A549 (cell line): ENCODE results near the gene KANK2. TPM values are rescaled to one million over a fixed set of nuclear protein-coding genes. Genes with fewer than 3 reads are reported as not detected.

ENCODE experiments used
- ATAC-seq, 2 experiments: fragments of 200-7000 bp in 1 of 2; fragments of >200 bp in 1 of 2; cut with Nextera tagmentation in 1 of 2; cut with Tn5 transposase in 1 of 2; 3 replicates each; pipeline versions ENCODE4 v1.8.0 to v1.9.1; 2018 to 2020; ENCODE audit warnings: mild to moderate bottlenecking in 1 of 2, moderate library complexity in 1 of 2
- CTCF ChIA-PET: fragments of 300-600 bp; sonication (Branson Sonifier 250); formaldehyde crosslinking; extraction: SDS; loops from one replicate; lab custom pipeline; 2021; ENCODE audit warnings: antibody characterized with exemption, inconsistent platforms; lab: Yijun Ruan, JAX
- POLR2A ChIA-PET: fragments of 350-600 bp; formaldehyde crosslinking; extraction: SDS; loops from one replicate; lab custom pipeline; 2021; ENCODE audit warnings: antibody characterized with exemption, inconsistent platforms; lab: Yijun Ruan, JAX
- DNase-seq, 2 experiments: peaks; one replicate each; pipeline versions ENCODE4 v3.0.0 to v3.0.0-alpha.2; 2011 to 2016; ENCODE audit warnings: low read depth in 1 of 2, low spot score in 1 of 2
- FAIRE-seq: peaks from 2 replicates; lab custom pipeline; 2011; peaks lifted over from hg19 to GRCh38; lab: Jason Lieb, UNC
- H3K27ac ChIP-seq, 2 experiments: fragments of >200 bp; sonication (Bioruptor Twin); formaldehyde crosslinking; 3 replicates each; pipeline ENCODE4 v1.5.1; 2016 to 2017
- H3K4me1 ChIP-seq: fragments of >200 bp; sonication (Bioruptor Twin); formaldehyde crosslinking; 3 replicates; pipeline ENCODE4 v1.6.1; 2016
- H3K4me2 ChIP-seq: fragments of >200 bp; sonication (Bioruptor Twin); formaldehyde crosslinking; 3 replicates; pipeline ENCODE4 v1.6.1; 2016
- H3K4me3 ChIP-seq: fragments of >200 bp; sonication (Bioruptor Twin); formaldehyde crosslinking; 3 replicates; pipeline ENCODE4 v1.5.1; 2016
- H3K9me3 ChIP-seq: fragments of >200 bp; sonication (Bioruptor Twin); formaldehyde crosslinking; 3 replicates; pipeline ENCODE4 v1.6.1; 2016
- CBX2 ChIP-seq: fragments of 200-600 bp; sonication (generic); IDR thresholded peaks from 2 replicates; pipeline ENCODE4 v1.6.1; 2016; ENCODE audit warnings: low read depth, mild to moderate bottlenecking, borderline replicate concordance
- CBX8 ChIP-seq: fragments of 200-600 bp; sonication (generic); IDR thresholded peaks from 2 replicates; pipeline ENCODE4 v1.6.1; 2016
- CEBPB ChIP-seq, 2 experiments: fragments of >200 bp in 1 of 2; sonication (Bioruptor Twin) in 1 of 2; formaldehyde crosslinking in 1 of 2; IDR thresholded peaks; 2 replicates each; pipeline ENCODE4 v1.6.1; 2012 to 2016
- E2F6 ChIP-seq: IDR thresholded peaks from 2 replicates; pipeline ENCODE4 v1.6.1; 2012; ENCODE audit warnings: low read depth, borderline replicate concordance
- EHMT2 ChIP-seq: fragments of 200-600 bp; sonication (generic); IDR thresholded peaks from 2 replicates; pipeline ENCODE4 v1.6.1; 2016; ENCODE audit warnings: antibody characterized with exemption, low read depth, mild to moderate bottlenecking, moderate library complexity
- EP300 ChIP-seq, 2 experiments: fragments of >200 bp; sonication (Bioruptor Twin); formaldehyde crosslinking; IDR thresholded peaks; 2 replicates in 1 of 2; 3 replicates in 1 of 2; pipeline ENCODE4 v1.6.1; 2016 to 2017
- FOSB ChIP-seq: fragments of 250-450 bp; sonication (Bioruptor Pico); IDR thresholded peaks from 2 replicates; pipeline ENCODE4 v1.5.0; 2020; ENCODE audit warnings: mild to moderate bottlenecking, moderate library complexity
- FOSL2 ChIP-seq, 2 experiments: fragments of 450-650 bp in 1 of 2; fragments of >200 bp in 1 of 2; sonication (Bioruptor Twin) in 1 of 2; formaldehyde crosslinking; IDR thresholded peaks; 2 replicates each; pipeline versions ENCODE4 v1.5.0 to v1.6.1; 2016 to 2020; ENCODE audit warnings: mild to moderate bottlenecking in 1 of 2, moderate library complexity in 1 of 2
- HDAC2 ChIP-seq: fragments of 200-600 bp; sonication (generic); IDR thresholded peaks from 2 replicates; pipeline ENCODE4 v1.6.1; 2016
- HEYL ChIP-seq: fragments of 250-450 bp; sonication (Bioruptor Pico); IDR thresholded peaks from 2 replicates; pipeline ENCODE4 v1.8.0; 2021; ENCODE audit warnings: mild to moderate bottlenecking, moderate library complexity
- HOXB5 ChIP-seq: fragments of 250-450 bp; sonication (Bioruptor Pico); IDR thresholded peaks from 2 replicates; pipeline ENCODE4 v1.5.0; 2020; ENCODE audit warnings: mild to moderate bottlenecking, moderate library complexity
- MAFK ChIP-seq: fragments of 450-650 bp; IDR thresholded peaks from 2 replicates; pipeline ENCODE4 v1.6.1; 2014; ENCODE audit not compliant: partially characterized antibody
- MYC ChIP-seq: IDR thresholded peaks from 2 replicates; pipeline ENCODE4 v1.6.1; 2012; ENCODE audit warnings: mild to moderate bottlenecking, inconsistent platforms, low read length, improper control_type of control experiment, borderline replicate concordance
- NFE2L2 ChIP-seq: fragments of 150-350 bp; conservative IDR thresholded peaks from 2 replicates; pipeline ENCODE4 v1.6.1; 2014; ENCODE audit warnings: low read length
- PHF8 ChIP-seq: fragments of 200-600 bp; sonication (generic); IDR thresholded peaks from 2 replicates; pipeline ENCODE4 v1.6.1; 2016; ENCODE audit warnings: low read depth, mild to moderate bottlenecking, antibody characterized with exemption, moderate library complexity, borderline replicate concordance
- RARB ChIP-seq: fragments of 250-450 bp; sonication (Bioruptor Pico); IDR thresholded peaks from 2 replicates; pipeline ENCODE4 v1.8.0; 2021; ENCODE audit warnings: mild to moderate bottlenecking, moderate library complexity
- RCOR1 ChIP-seq: fragments of 150-350 bp; IDR thresholded peaks from 2 replicates; pipeline ENCODE4 v1.6.1; 2014; ENCODE audit warnings: antibody characterized with exemption, low read length, low read depth
- SMC3 ChIP-seq: fragments of >200 bp; sonication (Bioruptor Twin); formaldehyde crosslinking; IDR thresholded peaks from 3 replicates; pipeline ENCODE4 v1.6.1; 2018; ENCODE audit warnings: inconsistent platforms
- USF2 ChIP-seq: fragments of 450-650 bp; IDR thresholded peaks from 2 replicates; pipeline ENCODE4 v1.6.1; 2014; ENCODE audit warnings: antibody characterized with exemption
- ZC3H11A ChIP-seq: fragments of 450-650 bp; IDR thresholded peaks from 2 replicates; pipeline ENCODE4 v1.6.1; 2014; ENCODE audit warnings: antibody characterized with exemption, mild to moderate bottlenecking
- ZFP36 ChIP-seq: fragments of 450-650 bp; IDR thresholded peaks from 2 replicates; pipeline ENCODE4 v1.6.1; 2014; ENCODE audit warnings: borderline replicate concordance; ENCODE audit not compliant: partially characterized antibody
- ZNF302 ChIP-seq: fragments of 250-450 bp; sonication (Bioruptor Pico); IDR thresholded peaks from 2 replicates; pipeline ENCODE4 v1.9.0; 2021; ENCODE audit warnings: inconsistent platforms, mild to moderate bottlenecking, moderate library complexity
- WGBS: methylation state at CpG from one replicate; pipeline ENCODE4 v1.1.6; 2017; ENCODE audit errors: missing lambda C conversion rate; 5-methylcytosine and 5-hydroxymethylcytosine counted together
- polyA plus RNA-seq, 4 experiments: library from polyadenylated mRNA; depleted of rRNA in 3 of 4; stranded (reverse); fragments of >200 nt; fragmentation: RNase III in 1 of 4; extraction: RNeasy Plus Mini Kit Qiagen cat#74134 plus additional on column Dnase treatment in 1 of 4; gene quantifications; 2 replicates in 3 of 4; 3 replicates in 1 of 4; pipeline ENCODE4 v1.2.3, GENCODE V29; 2011 to 2017
- TF ChIP-seq, protein P1 (sequence below): fragments of 250-450 bp; sonication (Bioruptor Pico); IDR thresholded peaks from 2 replicates; pipeline ENCODE4 v1.5.0; 2020; ENCODE audit warnings: low read depth, mild to moderate bottlenecking, moderate library complexity
- TF ChIP-seq, protein P2 (sequence below): fragments of 150-350 bp; IDR thresholded peaks from 2 replicates; pipeline ENCODE4 v1.6.1; 2014; ENCODE audit warnings: low read depth, mild to moderate bottlenecking, low read length
- TF ChIP-seq, protein P3 (sequence below): fragments of >200 bp; sonication (Bioruptor Twin); formaldehyde crosslinking; IDR thresholded peaks from 2 replicates; pipeline ENCODE4 v1.6.1; 2016
- TF ChIP-seq, protein P4 (sequence below): fragments of 200-600 bp; sonication (generic); IDR thresholded peaks from 2 replicates; pipeline ENCODE4 v1.6.1; 2016; ENCODE audit warnings: antibody characterized with exemption, mild to moderate bottlenecking, moderate library complexity
- TF ChIP-seq, protein P5 (sequence below): fragments of >200 bp; sonication (Bioruptor Twin); formaldehyde crosslinking; IDR thresholded peaks from 3 replicates; pipeline ENCODE4 v1.6.1; 2016

The KANK2 gene
- polyA plus RNA-seq, 2 of the 4 experiments (the other 2 are of a cell fraction): 20.5 to 68.0 TPM

- CTCF ChIA-PET: interaction anchor here (0.7 to 1.9 kb wide), 2 partner anchors 246 to 260 kb away, joined by 5 to 7 read pairs; no protein-coding TSS in a partner anchor
- H3K4me3 ChIP-seq: no peak overlapping the region
- H3K4me2 ChIP-seq: no peak overlapping the region
- POLR2A ChIA-PET: no interaction called here
- no peaks in the 10 kb centered on the region for H3K9me3 ChIP-seq
- no peak for ATAC-seq
- no peaks in the 10 kb centered on the region for H3K4me1 ChIP-seq
- H3K27ac ChIP-seq: no peak overlapping the region
- FAIRE-seq: no peak
- TF ChIP-seq ZFP36 (no peak), FOSB (CRISPR knock-in tag) (no peak), MAFK (no peak), FOSL2 (IDR thresholded peaks at IDR 0.05) (no peak), FOSL2 (CRISPR knock-in tag; IDR thresholded peaks at IDR 0.05) (no peak), EP300 (IDR thresholded peaks at IDR 0.05) (no peak), MYC (no peak), EHMT2 (no peak), USF2 (no peak), CBX2 (no peak), RCOR1 (no peak)
- TF ChIP-seq, protein P1, sequence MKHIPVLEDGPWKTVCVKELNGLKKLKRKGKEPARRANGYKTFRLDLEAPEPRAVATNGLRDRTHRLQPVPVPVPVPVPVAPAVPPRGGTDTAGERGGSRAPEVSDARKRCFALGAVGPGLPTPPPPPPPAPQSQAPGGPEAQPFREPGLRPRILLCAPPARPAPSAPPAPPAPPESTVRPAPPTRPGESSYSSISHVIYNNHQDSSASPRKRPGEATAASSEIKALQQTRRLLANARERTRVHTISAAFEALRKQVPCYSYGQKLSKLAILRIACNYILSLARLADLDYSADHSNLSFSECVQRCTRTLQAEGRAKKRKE (CRISPR knock-in tag): no peak
- TF ChIP-seq, protein P2, sequence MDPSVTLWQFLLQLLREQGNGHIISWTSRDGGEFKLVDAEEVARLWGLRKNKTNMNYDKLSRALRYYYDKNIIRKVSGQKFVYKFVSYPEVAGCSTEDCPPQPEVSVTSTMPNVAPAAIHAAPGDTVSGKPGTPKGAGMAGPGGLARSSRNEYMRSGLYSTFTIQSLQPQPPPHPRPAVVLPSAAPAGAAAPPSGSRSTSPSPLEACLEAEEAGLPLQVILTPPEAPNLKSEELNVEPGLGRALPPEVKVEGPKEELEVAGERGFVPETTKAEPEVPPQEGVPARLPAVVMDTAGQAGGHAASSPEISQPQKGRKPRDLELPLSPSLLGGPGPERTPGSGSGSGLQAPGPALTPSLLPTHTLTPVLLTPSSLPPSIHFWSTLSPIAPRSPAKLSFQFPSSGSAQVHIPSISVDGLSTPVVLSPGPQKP: no peak
- DNase-seq: no peak
- WGBS: 87% methylated on average over 27 of the region's 31 CpGs
Measured at GRCh38 chr19:11236324-11237301, 39.3 kb upstream of the KANK2 start.

GRCh38 chr19:11234486-11235075 lies 37.2 kb upstream of the KANK2 start:
- Histone ChIP-seq H3K9me3 (no peaks in the 10 kb centered on the region), H3K4me2 (no peak overlapping the region), H3K4me3 (no peak overlapping the region), H3K4me1 (no peaks in the 10 kb centered on the region), H3K27ac (no peak overlapping the region)
- POLR2A ChIA-PET: no interaction called here
- 74% methylated on average over 5 of the region's 5 CpGs for WGBS
- DNase-seq: no peak
- ATAC-seq: no peak
- CTCF ChIA-PET: interaction anchor here (1.1 kb wide), 1 partner anchor 9 kb away, joined by 4 read pairs; no protein-coding TSS in a partner anchor
- FAIRE-seq: no peak
- no peak for TF ChIP-seq ZNF302
- TF ChIP-seq ZC3H11A: no peak
- no peak for TF ChIP-seq E2F6
- no peak for TF ChIP-seq CBX8
- no peak for TF ChIP-seq HDAC2
- no peak for TF ChIP-seq RARB (CRISPR knock-in tag)
- TF ChIP-seq, protein P3, sequence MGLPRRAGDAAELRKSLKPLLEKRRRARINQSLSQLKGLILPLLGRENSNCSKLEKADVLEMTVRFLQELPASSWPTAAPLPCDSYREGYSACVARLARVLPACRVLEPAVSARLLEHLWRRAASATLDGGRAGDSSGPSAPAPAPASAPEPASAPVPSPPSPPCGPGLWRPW: no peak
- TF ChIP-seq, protein P4, sequence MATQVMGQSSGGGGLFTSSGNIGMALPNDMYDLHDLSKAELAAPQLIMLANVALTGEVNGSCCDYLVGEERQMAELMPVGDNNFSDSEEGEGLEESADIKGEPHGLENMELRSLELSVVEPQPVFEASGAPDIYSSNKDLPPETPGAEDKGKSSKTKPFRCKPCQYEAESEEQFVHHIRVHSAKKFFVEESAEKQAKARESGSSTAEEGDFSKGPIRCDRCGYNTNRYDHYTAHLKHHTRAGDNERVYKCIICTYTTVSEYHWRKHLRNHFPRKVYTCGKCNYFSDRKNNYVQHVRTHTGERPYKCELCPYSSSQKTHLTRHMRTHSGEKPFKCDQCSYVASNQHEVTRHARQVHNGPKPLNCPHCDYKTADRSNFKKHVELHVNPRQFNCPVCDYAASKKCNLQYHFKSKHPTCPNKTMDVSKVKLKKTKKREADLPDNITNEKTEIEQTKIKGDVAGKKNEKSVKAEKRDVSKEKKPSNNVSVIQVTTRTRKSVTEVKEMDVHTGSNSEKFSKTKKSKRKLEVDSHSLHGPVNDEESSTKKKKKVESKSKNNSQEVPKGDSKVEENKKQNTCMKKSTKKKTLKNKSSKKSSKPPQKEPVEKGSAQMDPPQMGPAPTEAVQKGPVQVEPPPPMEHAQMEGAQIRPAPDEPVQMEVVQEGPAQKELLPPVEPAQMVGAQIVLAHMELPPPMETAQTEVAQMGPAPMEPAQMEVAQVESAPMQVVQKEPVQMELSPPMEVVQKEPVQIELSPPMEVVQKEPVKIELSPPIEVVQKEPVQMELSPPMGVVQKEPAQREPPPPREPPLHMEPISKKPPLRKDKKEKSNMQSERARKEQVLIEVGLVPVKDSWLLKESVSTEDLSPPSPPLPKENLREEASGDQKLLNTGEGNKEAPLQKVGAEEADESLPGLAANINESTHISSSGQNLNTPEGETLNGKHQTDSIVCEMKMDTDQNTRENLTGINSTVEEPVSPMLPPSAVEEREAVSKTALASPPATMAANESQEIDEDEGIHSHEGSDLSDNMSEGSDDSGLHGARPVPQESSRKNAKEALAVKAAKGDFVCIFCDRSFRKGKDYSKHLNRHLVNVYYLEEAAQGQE: no peak
- TF ChIP-seq PHF8: no peak
- no peak for TF ChIP-seq HOXB5
- TF ChIP-seq HEYL: no peak
- no peak for TF ChIP-seq NFE2L2
- TF ChIP-seq, protein P5, sequence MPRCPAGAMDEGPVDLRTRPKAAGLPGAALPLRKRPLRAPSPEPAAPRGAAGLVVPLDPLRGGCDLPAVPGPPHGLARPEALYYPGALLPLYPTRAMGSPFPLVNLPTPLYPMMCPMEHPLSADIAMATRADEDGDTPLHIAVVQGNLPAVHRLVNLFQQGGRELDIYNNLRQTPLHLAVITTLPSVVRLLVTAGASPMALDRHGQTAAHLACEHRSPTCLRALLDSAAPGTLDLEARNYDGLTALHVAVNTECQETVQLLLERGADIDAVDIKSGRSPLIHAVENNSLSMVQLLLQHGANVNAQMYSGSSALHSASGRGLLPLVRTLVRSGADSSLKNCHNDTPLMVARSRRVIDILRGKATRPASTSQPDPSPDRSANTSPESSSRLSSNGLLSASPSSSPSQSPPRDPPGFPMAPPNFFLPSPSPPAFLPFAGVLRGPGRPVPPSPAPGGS: no peak
- no peak for TF ChIP-seq CEBPB (IDR thresholded peaks at IDR 0.05)
- no peak for TF ChIP-seq SMC3
